ENCODE data around the gene DALRD3.

DALRD3 gene

DNA sequence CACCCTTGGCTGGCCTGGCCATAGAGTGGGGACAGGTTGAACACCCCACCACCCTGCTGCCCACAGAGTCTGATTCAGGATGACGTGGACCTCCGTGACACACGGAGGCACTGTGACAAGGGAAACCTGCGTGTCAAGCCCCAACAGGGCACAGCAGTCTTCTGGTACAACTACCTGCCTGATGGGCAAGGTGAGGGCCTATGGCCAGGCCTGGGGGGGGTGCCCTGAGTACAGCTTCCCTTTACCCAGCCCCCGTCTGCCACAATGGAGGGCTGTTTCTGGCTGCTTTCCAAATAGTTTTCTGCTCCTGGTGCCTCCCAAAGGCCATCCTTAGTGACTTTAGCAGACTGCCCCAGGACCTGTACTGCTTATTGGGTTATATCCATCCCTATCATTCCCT, 12.4 kb downstream of the DALRD3 start:
- DNase-seq (ENCODE audit: low read depth) = no peak

DNA sequence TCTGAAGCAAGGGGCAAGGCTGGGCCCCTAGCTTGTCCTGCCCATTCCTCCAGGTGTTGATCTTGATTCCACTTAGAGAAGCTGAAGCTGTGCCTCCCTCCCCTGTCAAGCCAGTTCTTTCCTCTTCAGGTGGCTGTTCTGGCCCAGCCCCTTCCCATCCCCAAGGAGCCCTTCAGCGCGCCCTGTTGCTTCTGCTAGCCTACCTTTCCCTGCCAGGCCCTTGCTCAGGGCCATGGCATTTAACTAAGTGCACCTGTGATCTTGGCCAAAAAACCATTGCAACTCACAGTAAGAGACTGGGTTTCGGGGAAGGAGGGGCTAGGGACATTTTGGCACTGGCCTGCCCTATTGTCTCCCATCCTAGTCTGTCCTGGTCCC, 13.1 kb downstream of the DALRD3 start:
- DNase-seq (ENCODE audit: low read depth) = no peak

DNA sequence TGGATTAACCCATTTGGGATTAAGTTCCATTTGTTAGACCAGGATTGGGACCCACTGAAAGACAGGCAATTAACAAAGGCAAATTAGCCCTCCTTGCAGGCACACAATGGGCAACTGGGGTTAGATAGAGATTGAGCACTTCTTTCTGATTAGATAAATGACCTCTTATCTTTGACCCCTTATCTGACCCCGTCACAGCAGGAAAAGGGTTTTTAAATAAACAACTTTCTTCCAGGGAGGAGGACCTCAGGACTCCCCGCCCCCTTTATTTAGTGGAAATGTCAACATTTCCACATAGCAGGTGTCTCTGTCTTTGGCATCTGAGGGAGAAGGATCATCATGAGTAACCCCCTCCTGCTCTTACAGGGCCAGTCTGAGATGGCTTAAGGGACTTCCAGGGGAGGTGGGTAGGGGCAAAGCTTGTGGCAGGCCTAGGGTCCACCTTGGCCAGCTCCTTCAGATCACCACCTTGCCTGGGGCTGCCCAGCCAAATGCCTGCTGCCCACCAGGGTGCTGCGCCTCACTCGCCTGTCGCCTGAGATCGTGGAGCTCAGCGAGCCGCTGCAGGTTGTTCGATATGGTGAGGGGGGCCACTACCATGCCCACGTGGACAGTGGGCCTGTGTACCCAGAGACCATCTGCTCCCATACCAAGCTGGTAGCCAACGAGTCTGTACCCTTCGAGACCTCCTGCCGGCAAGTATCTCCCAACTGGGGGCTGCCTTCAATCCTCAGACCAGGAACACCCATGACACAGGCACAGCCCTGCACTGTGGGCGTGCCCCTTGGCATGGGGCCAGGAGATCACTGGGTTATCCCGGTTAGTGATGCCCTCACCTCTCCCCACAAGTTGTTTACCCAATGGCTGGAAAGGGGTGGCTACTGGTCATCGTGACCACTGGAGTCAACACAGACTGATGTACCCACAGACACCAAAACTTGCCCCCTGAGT, 13.8 kb downstream of the DALRD3 start:
- no peak for DNase-seq (ENCODE audit: low read depth)

DNA sequence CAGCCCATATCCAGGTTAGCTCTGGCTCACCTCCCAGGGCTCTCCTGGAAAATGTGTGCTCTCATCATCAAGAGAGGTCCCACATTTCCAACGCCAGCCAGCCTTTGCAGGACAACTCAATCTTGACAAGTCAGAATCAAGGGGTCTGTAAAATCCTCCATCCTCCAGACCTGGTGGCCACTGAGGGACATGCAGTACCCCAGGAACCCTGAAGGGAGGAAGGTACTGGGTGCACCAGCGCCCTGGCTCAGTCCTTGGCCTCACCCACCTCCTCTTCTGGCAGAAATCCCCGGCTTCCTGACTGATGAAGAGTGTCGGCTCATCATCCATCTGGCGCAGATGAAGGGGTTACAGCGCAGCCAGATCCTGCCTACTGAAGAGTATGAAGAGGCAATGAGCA, 17.2 kb downstream of the DALRD3 start:
- DNase-seq (ENCODE audit: low read depth) = no peak

DNA sequence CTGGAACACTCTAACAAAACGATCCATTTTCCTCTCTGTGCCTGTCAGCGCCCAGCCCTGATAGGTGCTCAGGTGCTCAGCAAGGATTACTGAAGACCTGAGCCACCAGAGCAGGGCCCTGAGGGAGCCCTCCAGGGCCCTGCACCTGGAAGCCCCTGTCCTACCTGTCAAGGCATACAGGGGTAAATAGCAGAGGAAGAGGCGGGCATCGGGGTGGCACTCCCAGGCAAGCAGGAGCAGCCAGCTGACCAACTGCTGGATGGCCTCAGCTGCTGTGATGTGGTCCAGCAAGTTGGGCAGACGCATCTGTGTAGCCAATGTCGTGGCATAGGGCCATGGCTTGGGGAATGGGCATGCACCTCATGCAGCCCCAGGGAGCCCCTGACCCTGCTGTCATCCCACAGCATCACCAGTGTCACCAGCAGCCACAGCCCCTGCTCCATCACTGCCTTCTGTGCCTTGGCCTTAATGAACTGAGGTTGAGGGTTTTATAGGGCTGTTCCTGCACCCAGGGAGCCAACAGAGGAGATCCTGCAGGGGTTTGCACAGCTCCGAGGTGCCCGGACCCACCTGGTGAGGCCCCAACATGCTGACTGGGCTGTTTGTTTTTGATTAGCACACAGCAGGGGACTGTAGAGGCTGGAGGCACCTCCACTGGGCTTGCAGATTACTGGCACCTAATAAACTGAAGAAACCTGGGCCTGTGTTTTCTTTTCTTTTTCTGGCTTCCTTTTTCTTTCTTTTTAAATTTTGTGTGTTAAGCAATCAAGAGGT, 19.1 kb downstream of the DALRD3 start:
- DNase-seq (ENCODE audit: low read depth) = no peak

DNA sequence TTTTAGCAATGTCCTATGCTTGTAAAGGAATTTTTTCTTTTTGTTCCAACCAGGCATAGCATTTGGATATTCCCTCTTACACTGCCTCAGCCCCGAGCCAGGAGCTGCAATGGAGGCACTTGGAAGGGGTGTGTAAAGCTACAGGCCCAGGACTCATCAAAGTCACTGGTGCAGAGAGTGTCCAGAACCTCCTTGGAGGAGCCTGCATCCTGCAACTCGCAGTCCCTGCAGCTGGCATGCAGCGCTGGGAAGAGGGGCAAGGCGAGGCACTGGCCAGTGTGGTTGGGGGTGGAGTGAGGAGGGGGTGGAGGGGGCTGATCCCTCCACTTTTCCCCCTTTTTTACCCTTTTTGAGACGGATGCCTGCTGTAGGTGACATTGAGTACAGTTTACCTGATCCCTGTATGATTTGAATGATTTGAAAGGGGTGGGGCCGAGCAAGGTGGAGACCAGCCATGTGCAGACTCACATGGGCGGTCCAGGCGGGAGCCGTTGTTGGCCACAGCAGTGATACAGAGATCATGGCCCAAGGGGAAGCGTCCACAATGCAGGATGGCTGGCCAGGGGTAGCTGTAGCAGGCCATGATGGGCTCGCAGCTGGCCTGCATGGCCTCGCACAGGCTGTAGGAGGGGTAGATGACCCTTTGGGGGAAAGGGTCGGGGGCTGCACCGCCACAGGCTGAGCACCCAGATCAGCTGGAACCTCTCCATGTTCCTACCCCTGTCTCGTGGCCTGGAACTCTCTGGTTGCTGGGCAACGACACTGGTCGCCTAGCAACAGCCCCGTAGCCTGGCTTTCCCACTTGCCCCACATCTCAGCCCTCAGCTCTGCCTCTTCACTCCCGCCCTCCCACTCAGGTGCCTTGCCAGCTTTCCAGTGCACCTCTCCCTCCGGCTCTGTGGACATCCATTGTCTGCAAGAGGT, 20.4 kb downstream of the DALRD3 start:
- no peak for DNase-seq (ENCODE audit: low read depth)

DNA sequence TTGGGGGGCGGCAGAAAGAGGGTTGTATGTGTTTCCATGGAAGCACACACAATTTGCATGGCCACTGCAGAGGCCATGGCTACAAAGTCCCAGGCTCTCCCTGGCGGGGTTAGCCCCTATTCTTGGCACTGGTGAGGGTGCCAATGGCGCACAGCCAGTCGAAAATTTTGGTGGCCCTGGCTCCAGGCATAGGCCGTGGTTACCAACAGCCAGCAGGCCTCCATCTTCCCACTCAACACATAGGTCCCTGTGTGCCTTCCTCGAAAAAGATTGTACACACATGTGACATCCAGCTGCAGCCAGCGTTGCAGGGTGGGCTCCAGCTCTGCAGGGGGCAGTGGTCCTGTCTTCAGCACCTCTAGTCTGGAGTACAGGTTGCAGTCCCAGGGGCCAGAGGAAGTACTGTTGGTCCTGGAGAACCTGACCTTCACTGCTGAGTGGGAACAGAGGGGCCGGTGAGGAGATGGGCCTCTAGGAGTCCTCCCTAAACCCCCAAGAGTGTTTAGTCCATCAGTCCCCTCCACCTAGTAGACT, 21.2 kb downstream of the DALRD3 start:
- DNase-seq (ENCODE audit: low read depth) = no peak

DNA sequence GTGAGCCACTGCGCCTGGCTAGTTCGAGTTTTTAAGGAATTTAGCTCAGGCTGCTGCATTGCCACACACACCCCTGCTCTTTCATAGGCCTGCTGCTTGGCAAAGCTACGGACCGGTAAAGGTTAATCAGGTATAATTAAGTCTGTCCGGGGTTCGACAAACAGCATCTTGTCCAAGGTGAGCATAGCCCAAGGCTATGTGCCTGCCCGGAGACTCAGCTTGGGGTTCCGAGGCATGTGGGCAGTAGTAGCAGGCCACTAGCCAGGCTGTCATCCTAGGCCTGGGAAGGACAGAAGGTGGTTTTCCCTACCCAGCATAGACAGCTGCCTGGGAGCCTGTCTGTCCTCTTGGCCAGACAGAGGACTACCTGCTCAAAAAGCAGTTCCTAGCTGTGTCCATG, 21.7 kb downstream of the DALRD3 start:
- DNase-seq (ENCODE audit: low read depth) = no peak

DNA sequence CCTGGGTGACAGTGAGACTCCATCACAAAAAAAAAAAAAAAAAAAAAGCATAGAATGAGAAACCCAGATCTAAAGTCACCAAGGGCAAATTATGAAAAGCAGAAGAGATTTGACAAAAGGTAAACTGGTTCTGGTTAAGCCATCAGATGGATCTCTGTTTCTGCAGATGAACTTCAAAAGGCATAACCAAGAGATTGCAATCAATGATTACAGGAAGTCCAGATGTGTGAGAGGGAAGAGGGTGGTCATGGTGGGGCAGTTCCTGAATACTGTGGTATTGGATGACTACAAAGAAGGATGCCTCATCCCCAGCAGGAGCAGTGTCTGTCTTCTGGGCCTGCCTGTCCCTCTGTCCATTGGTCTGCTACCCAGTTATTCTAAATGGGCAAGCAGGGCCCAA, 24.5 kb downstream of the DALRD3 start:
- no peak for DNase-seq (ENCODE audit: low read depth)

DNA sequence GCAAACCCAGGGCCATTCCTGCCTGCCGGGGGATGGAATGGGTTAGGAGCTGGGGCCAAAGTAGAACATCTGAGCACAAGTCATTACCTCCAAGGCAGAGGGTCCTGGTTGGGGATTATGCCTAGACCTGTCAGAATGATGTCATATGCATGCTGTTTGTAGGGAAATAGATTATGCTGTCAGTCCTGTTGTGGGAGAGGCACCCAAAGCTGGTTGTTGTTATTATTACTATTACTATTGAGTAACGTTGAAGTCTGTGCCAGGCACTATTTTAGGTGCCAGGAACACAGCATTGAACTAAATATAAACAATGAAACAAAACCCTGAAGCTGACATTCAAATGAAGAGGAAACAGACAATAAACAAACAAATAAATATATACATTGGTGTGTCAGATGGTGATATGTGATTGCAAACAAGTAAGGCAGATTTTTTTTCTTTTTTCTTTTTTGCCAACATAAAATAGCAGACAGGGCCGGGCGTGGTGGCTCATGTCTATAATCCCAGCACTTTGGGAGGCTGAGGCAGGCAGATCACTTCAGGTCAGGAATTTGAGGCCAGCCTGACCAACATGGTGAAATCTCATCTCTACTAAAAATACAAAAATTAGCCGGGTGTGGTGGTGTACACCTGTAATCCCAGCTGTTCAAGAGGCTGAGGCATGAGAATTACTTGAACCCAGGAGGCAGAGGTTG, 26.4 kb downstream of the DALRD3 start:
- peak; percentile 32 for DNase-seq (ENCODE audit: low read depth)

DNA sequence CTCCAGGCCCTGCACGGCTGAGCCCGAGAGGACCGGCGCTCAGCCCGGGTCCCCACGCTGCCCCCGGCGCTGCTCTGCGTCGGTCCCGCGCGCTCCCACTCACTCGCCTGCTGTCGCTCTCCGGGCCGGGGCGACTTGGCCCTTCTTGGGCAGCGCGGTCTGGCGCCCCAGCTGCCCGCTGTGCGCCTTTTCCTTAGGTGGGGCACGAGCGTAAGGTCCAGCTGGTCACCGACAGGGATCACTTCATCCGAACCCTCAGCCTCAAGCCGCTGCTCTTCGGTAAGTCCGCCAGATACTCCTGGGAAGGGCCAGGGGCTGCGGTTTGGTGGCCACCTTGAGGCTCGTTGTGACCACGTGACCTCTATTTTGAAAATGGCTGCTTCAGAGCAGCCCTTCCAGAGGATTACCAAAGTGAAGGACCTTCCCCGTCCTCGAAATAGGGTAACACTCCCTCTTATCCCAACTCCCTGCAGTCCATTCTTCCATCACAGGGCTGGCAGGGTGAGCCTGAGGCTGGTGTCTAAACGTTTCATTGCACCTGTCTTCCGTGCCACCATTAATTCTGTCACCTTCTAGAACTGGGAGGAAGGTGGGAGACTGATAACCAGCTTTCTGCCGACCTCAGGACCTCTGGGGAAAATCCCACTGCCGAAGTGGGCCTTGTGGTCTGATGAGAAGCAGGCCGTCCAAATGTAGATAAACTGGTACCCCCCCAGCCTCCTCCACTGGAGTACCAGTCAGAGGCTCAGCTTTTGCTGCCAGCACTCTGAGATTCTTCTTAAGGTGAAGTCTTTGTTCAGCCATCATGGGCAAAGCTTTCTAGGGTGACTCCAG, 27.5 kb downstream of the DALRD3 start:
- no peak for DNase-seq (ENCODE audit: low read depth)

DNA sequence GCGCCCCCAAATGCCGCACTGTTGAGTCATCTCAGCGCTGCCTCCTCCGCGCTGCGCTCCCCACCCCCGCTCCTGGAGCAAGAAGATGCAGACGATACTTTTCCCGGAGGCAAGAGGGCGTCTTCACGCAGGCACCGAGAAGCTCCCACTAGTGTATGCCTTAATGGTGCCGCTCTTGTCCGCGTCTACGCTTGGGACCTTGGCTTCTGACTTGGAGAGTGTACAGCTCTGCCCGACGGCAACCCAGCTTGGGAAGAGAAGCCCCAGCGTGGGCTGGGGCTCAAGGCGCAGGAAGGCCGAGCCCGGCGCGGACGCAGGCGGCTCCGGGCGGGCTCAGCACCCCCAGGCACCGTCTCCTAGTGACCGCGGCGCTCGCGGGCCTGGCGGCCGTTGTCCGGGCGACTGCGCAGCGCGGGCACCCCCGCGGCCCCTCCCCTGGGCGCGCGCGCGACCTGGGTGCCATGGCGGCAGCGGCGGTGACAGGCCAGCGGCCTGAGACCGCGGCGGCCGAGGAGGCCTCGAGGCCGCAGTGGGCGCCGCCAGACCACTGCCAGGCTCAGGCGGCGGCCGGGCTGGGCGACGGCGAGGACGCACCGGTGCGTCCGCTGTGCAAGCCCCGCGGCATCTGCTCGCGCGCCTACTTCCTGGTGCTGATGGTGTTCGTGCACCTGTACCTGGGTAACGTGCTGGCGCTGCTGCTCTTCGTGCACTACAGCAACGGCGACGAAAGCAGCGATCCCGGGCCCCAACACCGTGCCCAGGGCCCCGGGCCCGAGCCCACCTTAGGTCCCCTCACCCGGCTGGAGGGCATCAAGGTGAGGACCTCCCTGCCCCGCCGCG, 28.4 kb downstream of the DALRD3 start, which contains the start of gene P4HTM:
P4HTM (plus strand) TSS at position 446 of the 840 bp plus-strand sequence; CDS start at position 462, 16 bp downstream.
- peak; percentile 91 for DNase-seq (ENCODE audit: low read depth)

DNA sequence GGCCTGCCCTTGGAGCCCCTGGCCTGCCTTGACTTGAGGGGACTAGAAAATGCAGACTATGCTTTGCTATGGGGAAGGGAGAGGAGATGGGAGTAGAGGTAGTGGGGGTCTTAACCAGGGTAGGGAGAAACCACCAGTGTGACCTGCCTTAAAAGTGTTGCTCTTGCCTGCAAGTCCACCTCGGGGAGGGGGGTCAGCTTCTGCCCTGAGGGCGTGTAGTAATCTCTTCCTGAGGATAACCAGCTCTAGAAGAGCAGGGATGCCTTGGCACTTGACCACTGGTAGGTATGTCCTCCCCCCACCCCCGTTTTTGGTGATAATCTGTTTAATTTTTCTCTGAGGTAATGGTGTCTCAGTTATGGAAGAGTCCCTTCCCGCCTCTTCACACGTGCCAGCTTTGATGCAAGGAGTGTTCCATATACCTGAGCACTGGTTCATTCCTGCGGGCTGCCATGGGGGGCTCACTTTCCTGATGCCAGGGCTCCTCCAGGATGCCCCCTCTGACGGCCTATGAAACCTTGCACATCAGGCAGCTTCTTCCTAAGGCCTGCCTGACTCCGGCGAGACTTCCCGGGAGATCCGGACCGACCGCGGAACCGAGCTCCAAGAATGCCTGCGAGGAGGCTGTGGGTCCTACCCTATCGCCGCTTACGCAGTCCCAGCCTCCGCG, 29.1 kb downstream of the DALRD3 start:
- no peak for DNase-seq (ENCODE audit: low read depth)

DNA sequence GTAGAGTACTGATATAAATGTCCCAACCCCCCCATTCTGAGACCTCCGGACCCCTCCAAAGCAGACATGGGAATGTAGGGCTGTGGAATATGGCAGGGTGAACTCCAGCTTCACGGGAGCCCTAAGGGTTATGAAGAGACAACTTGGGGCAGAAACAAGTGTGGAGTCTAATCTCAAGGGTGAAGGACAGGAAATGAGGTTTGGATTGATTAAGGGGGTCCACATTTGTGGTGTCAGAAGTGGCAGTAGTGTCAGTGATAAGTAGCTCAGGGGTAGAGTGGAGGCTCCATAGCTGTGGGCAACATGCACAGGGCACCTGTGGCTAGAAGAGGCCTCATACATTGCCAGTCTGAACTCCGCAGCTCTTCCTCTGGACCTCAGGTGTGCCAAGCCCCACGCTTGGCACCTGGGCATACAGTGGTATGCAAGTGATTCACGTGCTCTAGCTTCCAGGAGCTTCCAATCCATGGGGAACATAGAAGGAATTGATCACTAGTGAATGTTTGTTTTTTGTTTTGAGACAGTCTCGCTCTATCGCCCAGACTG, 32.5 kb downstream of the DALRD3 start:
- DNase-seq (ENCODE audit: low read depth) = no peak

DNA sequence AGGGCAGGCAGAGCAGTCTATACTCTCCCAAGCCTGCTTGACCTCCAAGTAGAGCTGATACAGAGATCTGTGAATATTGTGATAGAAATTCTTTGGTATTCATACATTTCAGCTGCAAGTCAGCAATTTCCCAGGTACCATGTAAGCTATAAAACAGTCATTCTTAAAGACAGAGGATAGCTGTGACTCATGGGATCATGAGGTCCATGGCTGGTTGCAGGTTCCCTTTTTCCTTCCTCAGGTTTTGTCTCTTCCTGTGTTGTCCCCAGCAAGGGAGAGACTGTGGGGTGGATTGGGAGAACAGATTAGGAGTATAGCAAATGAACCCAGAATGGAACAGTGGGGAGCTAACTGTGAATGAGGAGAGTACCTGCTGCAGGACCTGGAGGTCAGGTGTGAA, 33.7 kb downstream of the DALRD3 start:
- no peak for DNase-seq (ENCODE audit: low read depth)

DNA sequence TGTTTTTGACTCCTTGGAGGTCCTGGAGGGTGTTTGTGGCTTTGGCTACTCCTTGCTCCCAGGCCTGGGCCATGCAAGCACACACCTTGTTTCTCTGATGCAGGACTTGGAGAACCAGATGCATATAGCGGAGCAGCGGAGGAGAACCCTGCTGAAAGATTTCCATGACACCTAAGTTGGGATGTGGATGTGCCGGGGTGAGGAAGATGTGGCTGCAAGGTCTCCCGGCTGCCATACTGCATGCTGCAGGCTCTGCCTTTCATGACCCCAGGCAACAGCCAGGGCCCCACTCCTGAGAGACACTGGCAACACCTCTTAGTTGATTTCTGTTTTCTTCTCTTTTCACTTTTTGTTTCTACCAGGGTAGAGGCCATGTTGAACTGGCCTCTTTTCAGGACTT, 35.3 kb downstream of the DALRD3 start:
- no peak for DNase-seq (ENCODE audit: low read depth)

DNA sequence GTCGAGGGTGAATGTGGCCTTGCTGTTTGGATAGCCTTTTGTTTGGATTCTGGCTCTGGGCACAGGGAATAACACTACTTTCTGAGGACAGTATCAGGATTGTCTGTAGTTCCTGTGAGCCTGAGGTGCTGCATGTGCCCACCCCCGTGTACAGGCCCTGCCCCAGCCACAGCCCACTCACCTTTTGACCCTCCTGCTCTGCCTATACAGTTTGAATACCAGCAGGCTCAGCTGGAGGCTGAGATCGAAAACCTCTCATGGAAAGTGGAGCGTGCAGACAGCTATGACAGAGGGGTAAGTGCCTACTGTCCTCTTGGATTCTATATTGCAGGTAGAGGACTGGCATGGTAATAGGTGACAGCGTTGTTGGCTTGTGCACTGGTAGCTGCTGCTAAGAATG, 35.7 kb downstream of the DALRD3 start:
- DNase-seq (ENCODE audit: low read depth) = no peak

DNA sequence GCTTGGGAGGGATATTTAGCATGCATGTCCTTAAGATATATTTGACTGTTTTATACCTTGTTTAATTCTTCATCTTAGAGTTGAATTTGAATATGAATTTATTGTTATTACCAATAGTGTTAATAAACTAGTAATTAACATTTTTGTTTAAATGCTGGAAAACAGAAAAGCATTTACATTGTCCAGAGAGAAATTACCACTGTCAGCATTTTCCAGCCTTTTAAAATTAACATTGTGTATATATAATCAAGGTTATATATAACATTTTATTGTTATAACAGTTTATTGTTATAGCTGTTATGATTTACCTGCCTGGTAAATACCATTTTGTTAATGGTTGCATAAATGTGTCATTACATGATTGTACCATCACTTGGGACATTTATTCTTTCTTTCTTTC, 36.4 kb downstream of the DALRD3 start:
- DNase-seq (ENCODE audit: low read depth) = no peak

Measured in fibroblast of gingiva (primary cell).